Measurements from ENCODE around the gene MTG2.

The MTG2 gene

DNA sequence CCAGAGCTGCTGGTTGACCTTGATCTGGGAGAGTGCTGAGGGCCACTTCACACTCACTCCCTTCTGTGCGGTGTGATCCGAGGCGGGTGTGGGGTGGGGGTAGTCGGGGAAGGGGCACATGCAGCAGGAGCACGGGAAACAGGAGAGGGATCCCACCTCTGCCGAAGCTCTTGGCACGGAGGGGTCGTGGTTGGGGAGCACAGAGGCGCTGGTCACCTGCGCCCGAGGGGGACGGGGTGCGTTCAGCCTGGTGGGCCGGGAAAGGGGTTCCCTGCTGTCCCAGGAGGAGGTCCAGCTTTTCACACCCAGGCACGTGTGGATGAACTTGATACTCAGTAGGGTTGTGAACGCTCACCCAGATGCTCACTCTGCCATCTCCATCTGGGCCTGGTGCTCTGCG is 22.0 kb upstream of the MTG2 start:
- in situ Hi-C loops (cut with MboI; ENCODE audit: low sequenced_read_pairs), result no loop called here

DNA sequence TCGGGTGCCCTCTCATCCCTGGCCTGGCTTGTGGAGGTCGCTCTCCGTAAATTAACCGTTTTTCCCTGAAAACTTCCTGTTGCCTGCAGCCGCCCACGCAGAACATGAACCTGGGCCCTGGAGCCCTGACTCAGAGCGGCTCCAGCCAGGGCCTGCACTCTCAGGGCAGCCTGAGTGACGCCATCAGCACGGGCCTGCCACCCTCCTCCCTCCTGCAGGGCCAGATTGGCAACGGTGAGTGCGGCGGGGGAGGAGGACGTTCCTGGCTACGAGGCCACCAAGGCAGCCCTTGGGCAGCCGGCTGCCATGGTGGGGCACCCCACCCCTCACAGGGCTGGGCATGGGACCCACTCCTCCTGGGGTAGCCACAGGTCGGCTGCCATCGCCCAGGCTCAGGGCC is 21.5 kb upstream of the MTG2 start:
- in situ Hi-C loops (cut with MboI; ENCODE audit: low sequenced_read_pairs), result no loop called here

DNA sequence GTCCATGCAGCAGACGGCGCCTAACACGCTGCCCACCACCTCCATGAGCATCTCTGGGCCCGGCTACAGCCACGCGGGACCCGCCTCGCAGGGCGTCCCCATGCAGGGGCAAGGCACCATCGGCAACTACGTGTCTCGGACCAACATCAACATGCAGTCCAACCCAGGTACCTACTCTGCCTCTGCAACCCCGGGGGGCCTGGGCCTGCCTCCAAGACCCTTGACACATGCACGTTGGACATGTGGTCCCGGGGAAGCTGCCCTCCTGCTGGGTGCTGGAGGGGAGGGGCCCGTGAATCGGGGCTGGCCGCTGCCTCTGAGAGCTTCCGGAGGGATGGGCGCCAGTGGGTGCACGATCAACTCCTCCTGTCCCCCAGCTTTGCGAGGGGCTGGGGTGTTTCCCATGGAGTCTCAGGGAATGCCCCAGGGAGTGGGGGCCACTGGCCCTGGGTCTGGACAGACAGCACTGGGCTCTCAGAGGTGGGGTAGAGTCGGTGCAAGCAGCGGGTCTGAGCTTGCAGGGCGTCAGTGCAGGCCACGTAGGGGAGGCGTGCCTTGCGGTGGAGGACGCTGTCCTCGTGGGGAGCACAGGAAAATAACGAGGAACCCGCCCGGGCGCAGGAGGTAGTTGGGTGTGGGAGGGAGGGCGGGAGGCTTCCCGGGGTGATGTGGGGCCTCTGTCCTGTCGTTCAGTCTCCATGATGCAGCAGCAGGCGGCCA is 19.9 kb upstream of the MTG2 start:
- in situ Hi-C loops (cut with MboI; ENCODE audit: low sequenced_read_pairs), result no loop called here

DNA sequence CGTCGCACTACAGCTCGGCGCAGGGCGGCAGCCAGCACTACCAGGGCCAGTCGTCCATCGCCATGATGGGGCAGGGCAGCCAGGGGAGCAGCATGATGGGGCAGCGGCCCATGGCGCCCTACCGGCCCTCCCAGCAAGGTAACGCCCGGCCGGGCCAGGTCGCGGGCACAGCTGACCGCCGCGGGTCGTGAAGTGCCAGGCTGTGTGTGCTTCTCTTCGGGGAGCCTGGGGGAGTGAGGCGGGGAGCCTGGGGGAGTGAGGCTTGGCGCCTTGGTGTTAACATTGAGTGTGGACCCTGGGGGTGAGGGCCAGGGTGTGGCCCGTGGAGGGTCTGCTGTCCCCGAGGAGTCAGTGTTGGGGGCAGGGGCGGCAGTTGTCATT is 19.4 kb upstream of the MTG2 start:
- in situ Hi-C loops (cut with MboI; ENCODE audit: low sequenced_read_pairs), result no loop called here

DNA sequence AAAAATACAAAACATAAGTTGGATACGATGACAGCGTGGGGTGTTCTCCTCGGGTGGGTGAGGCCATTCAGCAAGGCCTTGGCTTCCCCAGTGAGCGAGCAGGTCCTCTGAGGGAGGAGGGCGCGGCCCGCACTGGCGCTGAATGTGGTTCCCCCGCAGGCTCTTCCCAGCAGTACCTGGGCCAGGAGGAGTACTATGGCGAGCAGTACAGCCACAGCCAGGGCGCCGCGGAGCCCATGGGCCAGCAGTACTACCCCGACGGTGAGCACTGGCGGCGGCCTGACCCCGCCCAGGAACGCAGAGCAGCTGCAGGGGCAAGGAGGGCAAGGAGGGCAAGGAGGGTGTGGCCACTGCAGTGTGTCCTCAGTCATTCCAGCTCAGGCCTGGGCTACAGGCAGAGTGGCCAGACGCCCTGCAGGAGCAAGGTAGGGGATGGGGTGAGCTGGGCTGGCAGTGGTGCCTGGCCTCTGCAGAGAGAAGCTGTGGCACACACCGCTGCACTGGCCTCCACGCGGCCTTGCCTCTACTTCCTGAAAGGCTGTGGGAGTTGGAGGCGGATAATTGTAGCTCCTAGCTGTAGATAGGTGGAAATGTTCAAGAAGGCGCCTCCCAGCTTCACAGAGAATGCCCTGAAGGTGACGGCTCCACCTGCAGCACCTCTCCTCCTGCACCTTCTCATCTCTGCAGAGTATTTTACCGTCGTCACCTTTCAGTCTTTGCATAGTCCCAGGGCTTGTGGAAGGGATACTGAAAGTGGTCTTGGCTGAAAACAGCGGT is 18.7 kb upstream of the MTG2 start:
- in situ Hi-C loops (cut with MboI; ENCODE audit: low sequenced_read_pairs), result no loop called here

DNA sequence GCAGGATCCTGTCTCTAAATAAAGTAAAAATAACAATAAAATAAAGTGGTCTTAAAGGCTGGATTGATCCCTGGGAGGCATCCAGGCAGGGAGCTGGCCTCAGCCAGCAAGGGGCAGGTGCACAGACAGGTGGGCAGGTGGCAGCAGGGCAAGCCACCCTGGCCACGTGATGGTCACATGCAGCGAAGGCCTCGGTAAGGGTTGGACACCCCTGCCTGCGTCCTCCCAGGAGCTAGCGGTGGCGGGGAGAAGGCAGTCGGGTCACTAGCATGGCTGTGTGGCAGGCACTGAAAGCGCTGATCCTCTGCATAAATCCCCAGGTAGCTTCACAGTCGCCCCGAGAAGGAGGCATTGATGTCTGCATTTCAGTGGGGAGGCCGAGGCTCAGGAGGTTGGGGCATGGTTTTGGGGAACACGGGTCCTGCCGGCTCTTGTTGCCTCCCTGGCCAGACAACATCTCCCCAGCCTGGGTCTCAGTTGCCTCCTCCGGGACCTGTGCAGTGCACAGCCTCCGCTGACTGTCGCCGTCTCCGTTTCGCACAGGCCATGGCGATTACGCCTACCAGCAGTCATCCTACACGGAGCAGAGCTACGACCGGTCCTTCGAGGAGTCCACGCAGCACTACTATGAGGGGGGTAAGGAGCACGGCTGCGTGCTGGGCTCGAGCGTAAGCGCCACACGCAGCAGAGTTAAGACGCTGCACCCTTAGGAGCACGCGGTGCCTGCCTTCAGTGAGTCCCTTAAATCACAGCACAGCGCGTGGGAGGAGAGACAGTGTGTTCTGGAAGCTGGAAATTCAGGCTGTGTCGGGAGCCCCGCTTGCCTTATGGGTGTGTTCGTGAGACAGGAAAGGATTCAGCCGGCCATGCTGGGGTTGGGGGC is 17.7 kb upstream of the MTG2 start:
- in situ Hi-C loops (cut with MboI; ENCODE audit: low sequenced_read_pairs), result no loop called here

DNA sequence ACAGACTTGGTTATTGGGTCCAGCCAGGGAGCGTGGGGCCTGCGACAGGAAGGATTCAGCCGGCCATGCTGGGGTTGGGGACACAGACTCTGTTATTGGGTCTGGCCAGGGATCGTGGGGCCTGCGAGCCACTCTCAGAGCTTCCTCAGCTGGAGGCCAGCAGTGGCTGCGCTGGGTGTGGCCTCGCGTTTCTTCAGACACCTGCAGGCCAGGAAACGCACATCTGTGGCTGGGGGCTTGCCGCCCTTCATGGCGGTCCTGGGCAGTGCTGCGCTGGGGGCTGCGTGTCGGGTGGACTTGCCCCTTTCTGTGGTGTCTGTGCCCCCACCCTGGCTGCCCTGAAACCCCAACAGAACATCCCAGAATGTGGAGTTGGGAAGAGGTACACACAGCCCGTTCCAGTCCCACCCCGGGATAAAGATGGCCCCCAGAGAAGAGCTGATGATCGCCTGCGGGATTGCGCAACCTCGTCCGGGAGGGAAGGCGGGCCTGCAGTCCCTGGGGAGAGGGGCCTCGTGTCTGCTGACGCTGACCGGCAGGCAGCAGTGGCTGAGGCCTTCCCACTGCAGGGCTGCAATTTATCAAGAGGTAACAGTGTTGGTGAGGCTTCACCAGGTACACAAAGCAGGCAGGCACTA is 16.9 kb upstream of the MTG2 start:
- in situ Hi-C loops (cut with MboI; ENCODE audit: low sequenced_read_pairs), result no loop called here

GRCh38 chr20:62167474-62167873 is 15.4 kb upstream of the MTG2 start:
- in situ Hi-C loops (cut with MboI; ENCODE audit: low sequenced_read_pairs), result no loop called here

DNA sequence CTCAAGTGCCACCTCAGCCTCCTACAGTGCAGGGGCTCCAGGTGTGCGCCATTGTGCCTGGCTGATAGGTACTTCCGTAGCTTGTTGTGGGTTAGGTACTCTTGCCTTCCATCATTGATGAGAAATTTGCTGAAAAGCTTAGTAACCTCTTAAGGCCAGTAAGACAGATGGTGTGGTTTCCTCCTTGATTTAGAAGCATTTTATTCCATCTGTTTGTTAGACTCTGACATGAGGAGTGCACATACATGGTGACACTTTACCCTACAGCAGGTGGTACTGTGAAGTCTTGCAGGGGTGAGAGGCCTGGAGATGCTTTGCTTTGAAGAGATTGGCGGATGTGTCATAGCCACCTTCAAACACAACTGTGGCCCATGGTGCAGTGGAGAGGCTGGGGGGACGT is 14.8 kb upstream of the MTG2 start:
- in situ Hi-C loops (cut with MboI; ENCODE audit: low sequenced_read_pairs), result no loop called here

GRCh38 chr20:62168890-62169435 is 13.9 kb upstream of the MTG2 start:
- in situ Hi-C loops (cut with MboI; ENCODE audit: low sequenced_read_pairs), result no loop called here

DNA sequence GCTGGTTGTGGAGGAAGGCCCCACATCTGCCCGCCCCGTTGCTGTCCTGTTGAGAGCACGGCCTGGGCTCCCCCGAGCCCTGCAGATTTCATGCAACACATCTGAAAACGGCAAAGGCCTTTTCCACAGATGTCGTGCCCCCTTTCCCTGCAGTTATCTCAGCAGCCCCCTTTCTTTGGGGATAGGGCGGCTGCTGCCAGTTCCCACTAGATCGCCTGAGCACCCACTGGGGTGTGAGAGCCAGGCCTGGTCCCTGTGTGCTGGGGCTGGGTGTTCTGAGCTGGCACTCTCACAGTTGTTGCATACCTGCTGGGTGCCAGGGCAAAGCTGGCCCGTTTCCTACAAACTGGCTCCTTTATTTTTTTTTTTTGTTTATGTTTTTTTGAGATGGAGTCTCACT is 12.3 kb upstream of the MTG2 start:
- in situ Hi-C loops (cut with MboI; ENCODE audit: low sequenced_read_pairs), result no loop called here

- in situ Hi-C loops (cut with MboI; ENCODE audit: low sequenced_read_pairs), result no loop called here
These were observed 11.6 kb upstream of the MTG2 start for GRCh38 chr20:62171245-62171644.

- in situ Hi-C loops (cut with MboI; ENCODE audit: low sequenced_read_pairs), result no loop called here
These were observed 10.2 kb upstream of the MTG2 start for GRCh38 chr20:62172666-62173065.

- in situ Hi-C loops (cut with MboI; ENCODE audit: low sequenced_read_pairs), result no loop called here
These were observed 8.6 kb upstream of the MTG2 start for GRCh38 chr20:62174021-62174804.

DNA sequence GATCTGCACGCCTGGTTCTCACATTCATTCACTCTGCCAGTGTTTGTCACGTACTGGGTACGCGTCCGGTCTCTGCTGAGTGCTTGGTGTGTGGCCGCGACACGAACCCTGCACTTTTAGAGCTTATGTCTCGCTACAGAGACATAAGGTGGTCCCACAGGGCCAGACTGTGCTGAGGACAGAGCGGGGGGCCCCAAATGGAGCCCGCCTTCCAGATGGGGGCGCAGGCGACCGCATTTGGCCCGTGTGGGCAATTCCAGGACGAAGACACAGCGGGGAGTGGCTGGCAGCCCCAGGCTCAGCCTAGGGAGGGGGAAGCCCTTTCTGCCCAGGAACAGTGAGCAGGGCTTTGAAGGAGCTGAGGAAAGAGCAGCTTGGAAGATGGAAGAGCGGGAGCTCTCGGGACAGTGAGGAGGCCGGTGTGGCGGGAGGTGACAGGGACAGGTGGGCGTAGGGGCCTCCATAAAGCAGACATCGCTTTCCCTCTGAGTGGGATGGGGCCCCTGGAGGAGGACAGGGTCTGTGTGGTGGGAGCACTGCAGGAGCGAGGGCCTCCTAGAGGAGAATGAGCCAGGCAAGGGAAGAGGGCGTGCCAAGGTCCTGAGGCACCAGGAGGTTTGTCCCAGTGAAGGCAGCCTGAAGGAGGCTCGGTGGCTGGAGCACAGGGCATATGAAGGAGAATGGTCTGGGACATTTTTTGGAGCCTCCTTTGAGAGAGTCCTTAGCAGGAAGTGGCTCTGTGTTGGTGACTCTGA is 7.8 kb upstream of the MTG2 start:
- in situ Hi-C loops (cut with MboI; ENCODE audit: low sequenced_read_pairs), result no loop called here

DNA sequence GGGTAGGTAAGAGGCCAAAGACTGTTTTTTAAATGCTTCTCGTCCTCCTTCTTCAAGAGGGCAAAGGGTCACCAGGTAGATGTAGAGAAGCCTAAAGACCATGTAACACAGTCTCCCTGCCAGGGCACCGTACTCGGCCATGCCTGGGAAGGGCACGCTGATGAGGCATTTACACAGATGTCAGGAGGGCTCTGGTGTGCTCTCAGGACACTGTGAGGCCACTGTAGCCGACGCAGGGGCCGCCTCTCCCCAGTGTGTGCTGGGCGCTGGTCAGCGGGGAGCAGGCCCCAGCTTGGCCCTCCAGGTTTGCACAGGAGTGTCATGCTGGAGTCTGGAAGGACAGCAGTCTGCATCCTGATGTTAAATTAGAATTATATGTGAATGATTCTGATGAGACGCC is 7.1 kb upstream of the MTG2 start:
- in situ Hi-C loops (cut with MboI; ENCODE audit: low sequenced_read_pairs), result no loop called here

GRCh38 chr20:62176866-62177265 is 6.0 kb upstream of the MTG2 start:
- in situ Hi-C loops (cut with MboI; ENCODE audit: low sequenced_read_pairs), result no loop called here

DNA sequence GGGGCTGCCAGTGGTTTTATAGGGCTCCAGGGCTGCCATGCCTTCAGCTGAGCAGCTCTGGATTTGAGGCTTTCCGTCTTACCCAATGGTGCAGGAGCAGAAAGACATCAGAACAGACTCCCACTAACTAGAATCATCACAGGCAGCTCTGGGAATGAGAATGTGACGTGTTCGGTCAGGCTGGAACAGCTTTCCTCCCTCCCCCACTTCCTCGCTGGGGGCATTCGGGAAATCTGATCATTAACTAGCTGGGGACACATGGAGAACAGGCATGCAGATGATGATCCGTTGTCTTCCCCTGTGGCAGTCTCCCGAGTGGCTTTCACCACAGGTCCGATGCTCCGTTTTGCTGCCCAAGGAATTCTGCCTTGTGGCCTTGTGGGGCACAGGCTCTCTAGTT is 5.5 kb upstream of the MTG2 start:
- in situ Hi-C loops (cut with MboI; ENCODE audit: low sequenced_read_pairs), result no loop called here

Measured in HL-60/S4 treated with retinoic acid at 250 ng/mL for 4 days and 3 days (cell line).